NCI-H187 (cell line): ENCODE data around the gene PODNL1.

ENCODE experiments used
- DNase-seq, 2 experiments: peaks; one replicate each; lab custom pipeline; 2025; lab: John Stamatoyannopoulos, UW

PODNL1 gene

GRCh38 chr19:13958043-13958442 is 19.8 kb upstream of the PODNL1 start:
- no peak for DNase-seq

GRCh38 chr19:13957051-13957450 is 18.8 kb upstream of the PODNL1 start:
- no peak for DNase-seq

GRCh38 chr19:13956365-13956744 is 18.1 kb upstream of the PODNL1 start:
- DNase-seq, result no peak

- no peak for DNase-seq
Measured at GRCh38 chr19:13955662-13956364, 17.6 kb upstream of the PODNL1 start.

- no peak for DNase-seq
Measured at GRCh38 chr19:13954185-13954584, 16.0 kb upstream of the PODNL1 start.

- no peak for DNase-seq
Measured at GRCh38 chr19:13952931-13953531, 14.8 kb upstream of the PODNL1 start.

- DNase-seq, result peak; percentile 89 to 91
Measured at GRCh38 chr19:13952154-13952930, 14.1 kb upstream of the PODNL1 start, which contains the start of gene DCAF15. Gene DCAF15 (plus strand): TSS chr19:13952509. CDS start chr19:13952513, 4 bp downstream.

- no peak for DNase-seq
Measured at GRCh38 chr19:13951799-13952153, 13.6 kb upstream of the PODNL1 start.

GRCh38 chr19:13951043-13951442 is 12.8 kb upstream of the PODNL1 start:
- no peak for DNase-seq

- DNase-seq, result no peak
Measured at GRCh38 chr19:13946414-13946813, 8.2 kb upstream of the PODNL1 start.

- no peak for DNase-seq
Measured at GRCh38 chr19:13942023-13942684, 3.9 kb upstream of the PODNL1 start.

GRCh38 chr19:13937479-13938300 is 527 bp downstream of the PODNL1 start:
- DNase-seq, result no peak

GRCh38 chr19:13935765-13936510 is 2.3 kb downstream of the PODNL1 start:
- DNase-seq, result no peak

GRCh38 chr19:13934785-13935109 is 3.5 kb downstream of the PODNL1 start:
- no peak for DNase-seq

- no peak for DNase-seq
Measured at GRCh38 chr19:13932911-13933393, 5.3 kb downstream of the PODNL1 start.

- DNase-seq, result no peak
Measured at GRCh38 chr19:13932149-13932637, 6.0 kb downstream of the PODNL1 start.

GRCh38 chr19:13931391-13932148 is 6.6 kb downstream of the PODNL1 start:
- DNase-seq, result no peak

GRCh38 chr19:13930402-13930801 is 7.8 kb downstream of the PODNL1 start:
- no peak for DNase-seq

GRCh38 chr19:13929956-13930355 is 8.3 kb downstream of the PODNL1 start:
- no peak for DNase-seq

GRCh38 chr19:13929340-13929739 is 8.9 kb downstream of the PODNL1 start:
- DNase-seq, result no peak
